Lung (tissue), 12 donors: ENCODE data around the gene ABCA4. TPM values are rescaled to one million over a fixed set of nuclear protein-coding genes. Genes with fewer than 3 reads are reported as not detected.

Source experiments
- ATAC-seq: fragments of 200-7000 bp; cut with Tn5 transposase; one replicate; pipeline ENCODE4 v1.9.1; 2020; ENCODE audit warnings: moderate number of reproducible peaks; ENCODE audit not compliant: insufficient read depth, low FRiP score
- DNase-seq, 3 donors: peaks; one replicate each; pipeline ENCODE4 v3.0.0-alpha.2; 2013 to 2017
- H3K27ac ChIP-seq, 2 donors: one replicate each; pipeline ENCODE4 v1.5.1; 2013; ENCODE audit warnings: mild to moderate bottlenecking in 2 of 2, moderate library complexity in 2 of 2, control low read depth in 1 of 2, inconsistent platforms in 1 of 2, low read depth in 1 of 2, low read length in 1 of 2
- H3K27me3 ChIP-seq, 3 donors: one replicate each; pipeline ENCODE4 v1.5.1; 2013; ENCODE audit warnings: low read length in 2 of 3; ENCODE audit not compliant: control insufficient read depth in 3 of 3, insufficient read depth in 3 of 3
- H3K36me3 ChIP-seq, 4 donors: one replicate each; pipeline ENCODE4 v1.5.1; 2013; ENCODE audit warnings: low read length in 4 of 4, mild to moderate bottlenecking in 1 of 4, moderate library complexity in 1 of 4; ENCODE audit not compliant: control insufficient read depth in 4 of 4, insufficient read depth in 4 of 4
- H3K4me1 ChIP-seq, 5 donors: one replicate each; pipeline ENCODE4 v1.5.1; 2013; ENCODE audit warnings: low read length in 5 of 5, mild to moderate bottlenecking in 2 of 5, moderate library complexity in 1 of 5; ENCODE audit not compliant: control insufficient read depth in 5 of 5, insufficient read depth in 5 of 5
- H3K4me3 ChIP-seq: one replicate; pipeline ENCODE4 v1.5.1; 2013; ENCODE audit warnings: mild to moderate bottlenecking, control low read depth, moderate library complexity
- H3K9ac ChIP-seq, 2 donors: one replicate each; pipeline ENCODE4 v1.5.1; 2013; ENCODE audit warnings: low read length in 2 of 2, control low read depth in 1 of 2; ENCODE audit not compliant: insufficient read depth in 1 of 2
- H3K9me3 ChIP-seq, 4 donors: one replicate each; pipeline ENCODE4 v1.5.1; 2013; ENCODE audit warnings: low read length in 3 of 4, mild to moderate bottlenecking in 1 of 4, moderate library complexity in 1 of 4; ENCODE audit not compliant: control insufficient read depth in 4 of 4, insufficient read depth in 3 of 4
- CTCF ChIP-seq: IDR thresholded peaks from 2 replicates; pipeline ENCODE4 v1.5.1; 2012; ENCODE audit warnings: mild to moderate bottlenecking; ENCODE audit errors: control extremely low read depth, extremely low read depth
- WGBS, 2 donors: extraction: QIAGEN DNeasy Blood & Tissue Kit; methylation state at CpG; one replicate each; pipeline ENCODE4 v1.1.7; 2013; 5-methylcytosine and 5-hydroxymethylcytosine counted together
- polyA plus RNA-seq, 2 donors: library from polyadenylated mRNA; stranded (reverse); fragments of 200-250 nt; gene quantifications; one replicate each; pipeline ENCODE4 v1.2.1, GENCODE V29; 2013
- total RNA-seq, 2 donors: library from RNA; depleted of rRNA in 1 of 2; stranded (reverse); fragments of >200 nt in 1 of 2; gene quantifications; one replicate each; pipeline ENCODE4 v1.2.1, GENCODE V29; 2014 to 2021
- donor health status: control.
- donor health status: control.
- donor health status: Bipolar disorder and iron deficiency.
- donor health status: healthy.
- donor health status: DM: yes; HTN: yes; CAD: no.

The ABCA4 gene
- total and polyA plus RNA-seq, 4 donors, result 0.21 to 1.0 (median 0.67) TPM

- no peak overlapping the region for H3K9ac ChIP-seq
- DNase-seq, result no peak
- 77 to 90% methylated on average over 6 of the region's 6 CpGs for WGBS, 2 donors
These were observed 52.6 kb downstream of the ABCA4 start for GRCh38 chr1:94068096-94068998.

GRCh38 chr1:94067196-94067595 is 53.8 kb downstream of the ABCA4 start:
- no peak overlapping the region for H3K9ac ChIP-seq
- DNase-seq (no peak), ATAC-seq (no peak)
- H3K36me3 ChIP-seq, result no peaks in the 10 kb centered on the region
- no peaks in the 10 kb centered on the region for H3K27me3 ChIP-seq
- no peak overlapping the region for H3K4me3 ChIP-seq
- peaks cover 10 to 47% (median 22%) of the 10 kb centered on the region in 5 donors for H3K4me1 ChIP-seq
- H3K9me3 ChIP-seq, result no peaks in the 10 kb centered on the region
- no peak overlapping the region for H3K27ac ChIP-seq
- TF ChIP-seq CTCF, result no peak
- 76 to 83% methylated on average over 3 of the region's 3 CpGs for WGBS, 2 donors

More at GRCh38 chr1:94068096-94068998, 52.6 kb downstream of the ABCA4 start:
- H3K27me3 ChIP-seq, result no peaks in the 10 kb centered on the region
- H3K4me3 ChIP-seq, result no peak overlapping the region
- peaks cover 10 to 47% (median 20%) of the 10 kb centered on the region in 5 donors for H3K4me1 ChIP-seq
- H3K36me3 ChIP-seq, result no peaks in the 10 kb centered on the region
- peak overlapping the region in 1 of 2 donors; percentile 88 for H3K27ac ChIP-seq
- H3K9me3 ChIP-seq, result no peaks in the 10 kb centered on the region
- no peak for ATAC-seq
- TF ChIP-seq CTCF, result no peak

- DNase-seq (peak; percentile 75 to 92 (median 91)), ATAC-seq (no peak)
- Histone ChIP-seq H3K4me1 (peaks cover 6 to 19% (median 14%) of the 10 kb centered on the region in 5 donors), H3K4me3 (no peak overlapping the region), H3K9ac (no peak overlapping the region), H3K9me3 (no peaks in the 10 kb centered on the region), H3K27ac (no peak overlapping the region), H3K36me3 (no peaks in the 10 kb centered on the region), H3K27me3 (no peaks in the 10 kb centered on the region)
- WGBS, 2 donors, result 30 to 35% methylated on average over 5 of the region's 5 CpGs
- no peak for TF ChIP-seq CTCF
These were observed 57.6 kb downstream of the ABCA4 start for GRCh38 chr1:94063379-94063778.
